Esophagus squamous epithelium (tissue), 5 donors: ENCODE results near the gene DENND2A. TPM values are rescaled to one million over a fixed set of nuclear protein-coding genes. Genes with fewer than 3 reads are reported as not detected.
A peak's percentile ranks its signal among the peaks of the same experiment; 100 is the strongest.

ENCODE experiments used
- DNase-seq: peaks from one replicate; lab custom pipeline; 2025; lab: John Stamatoyannopoulos, UW
- H3K27ac ChIP-seq, 4 donors: fragments of 200-600 bp; sonication (generic); one replicate each; pipeline ENCODE4 v1.5.1; 2016 to 2019; ENCODE audit warnings: mild to moderate bottlenecking in 1 of 4
- H3K27me3 ChIP-seq, 4 donors: fragments of 200-600 bp; sonication (generic); 1 replicate in 3 of 4; 2 replicates in 1 of 4; pipeline versions ENCODE4 v1.5.1 to v1.6.0; 2017 to 2021; ENCODE audit warnings: antibody characterized with exemption in 1 of 4
- H3K36me3 ChIP-seq, 3 donors: fragments of 200-600 bp; sonication (generic); one replicate each; pipeline ENCODE4 v1.5.1; 2016 to 2019
- H3K4me1 ChIP-seq, 3 donors: fragments of 200-600 bp; sonication (generic); one replicate each; pipeline ENCODE4 v1.5.1; 2017 to 2019
- H3K4me3 ChIP-seq, 4 donors: fragments of 200-600 bp; sonication (generic); 1 replicate in 3 of 4; 2 replicates in 1 of 4; pipeline ENCODE4 v1.5.1; 2016 to 2019; ENCODE audit warnings: mild to moderate bottlenecking in 2 of 4, moderate library complexity in 1 of 4
- H3K9me3 ChIP-seq, 3 donors: fragments of 200-600 bp; sonication (generic); one replicate each; pipeline ENCODE4 v1.5.1; 2016 to 2019
- CTCF ChIP-seq, 6 experiments: fragments of 450-650 bp in 4 of 6; fragments of 200-600 bp in 2 of 6; sonication (generic) in 2 of 6; IDR thresholded peaks; one replicate each; pipeline ENCODE4 v1.5.1; 2016 to 2019; ENCODE audit warnings: antibody characterized with exemption in 6 of 6, mild to moderate bottlenecking in 4 of 6, moderate library complexity in 4 of 6
- POLR2A ChIP-seq, 4 donors: fragments of 450-650 bp; IDR thresholded peaks; one replicate each; pipeline ENCODE4 v1.6.1; 2017; ENCODE audit warnings: antibody characterized with exemption in 4 of 4, mild to moderate bottlenecking in 4 of 4, moderate library complexity in 3 of 4
- WGBS, 2 donors: methylation state at CpG; one replicate each; pipeline ENCODE4 v1.1.5; 2018; 5-methylcytosine and 5-hydroxymethylcytosine counted together
- intact Hi-C: fragments of 100-400 bp; cut with DNase I; formaldehyde crosslinking; loops from one replicate; pipeline ENCODE4 v1.15.0; 2022
- total RNA-seq, 4 donors: library from RNA; depleted of rRNA; stranded (reverse); fragments of >200 nt; gene quantifications; one replicate each; pipeline ENCODE4 v1.1.0, GENCODE V29; 2016
- donor health status: DM: yes; HTN: yes; CAD: no.

DENND2A gene
- total RNA-seq, 4 donors from 2014 or later = 0.92 to 11.1 (median 1.9) TPM

GRCh38 chr7:140595468-140596092 lies 45.0 kb downstream of the DENND2A start:
- Histone ChIP-seq H3K4me1 (peaks cover 0 to 21% (median 0%) of the 10 kb centered on the region in 3 donors), H3K27me3 (no peaks in the 10 kb centered on the region), H3K9me3 (no peaks in the 10 kb centered on the region), H3K4me3 (no peak overlapping the region), H3K27ac (peak overlapping the region in 2 of 4 donors; percentile 7 to 19), H3K36me3 (no peaks in the 10 kb centered on the region)
- WGBS, 2 donors = 71 to 73% methylated on average over 13 to 15 of the region's 15 CpGs
- TF ChIP-seq CTCF (IDR thresholded peaks at IDR 0.05) (no peak), POLR2A (IDR thresholded peaks at IDR 0.05) (no peak)
- DNase-seq = no peak
- intact Hi-C loops = no loop called here

- 86 to 87% methylated on average over 13 of the region's 13 CpGs for WGBS, 2 donors
- H3K27ac ChIP-seq = no peak overlapping the region
- no peak for DNase-seq
Measured at GRCh38 chr7:140594131-140594691, 46.4 kb downstream of the DENND2A start.

GRCh38 chr7:140593672-140593982 lies 47.0 kb downstream of the DENND2A start:
- no peak for TF ChIP-seq CTCF (IDR thresholded peaks at IDR 0.05)
- TF ChIP-seq POLR2A (IDR thresholded peaks at IDR 0.05) = no peak
- no peaks in the 10 kb centered on the region for H3K9me3 ChIP-seq
- intact Hi-C loops = no loop called here
- H3K36me3 ChIP-seq = no peaks in the 10 kb centered on the region
- 74 to 87% methylated on average over 4 of the region's 4 CpGs for WGBS, 2 donors
- peaks cover 0 to 21% (median 0%) of the 10 kb centered on the region in 3 donors for H3K4me1 ChIP-seq
- DNase-seq = no peak
- H3K4me3 ChIP-seq = no peak overlapping the region
- no peaks in the 10 kb centered on the region for H3K27me3 ChIP-seq
- no peak overlapping the region for H3K27ac ChIP-seq

More at GRCh38 chr7:140594131-140594691, 46.4 kb downstream of the DENND2A start:
- TF ChIP-seq CTCF (IDR thresholded peaks at IDR 0.05) = no peak
- TF ChIP-seq POLR2A (IDR thresholded peaks at IDR 0.05) = no peak
- intact Hi-C loops = no loop called here
- H3K4me3 ChIP-seq = no peak overlapping the region
- H3K36me3 ChIP-seq = no peaks in the 10 kb centered on the region
- peaks cover 0 to 21% (median 0%) of the 10 kb centered on the region in 3 donors for H3K4me1 ChIP-seq
- H3K9me3 ChIP-seq = no peaks in the 10 kb centered on the region
- no peaks in the 10 kb centered on the region for H3K27me3 ChIP-seq

GRCh38 chr7:140592964-140593671 lies 47.5 kb downstream of the DENND2A start:
- intact Hi-C loops = no loop called here
- Histone ChIP-seq H3K4me3 (no peak overlapping the region), H3K36me3 (no peaks in the 10 kb centered on the region), H3K27me3 (no peaks in the 10 kb centered on the region), H3K9me3 (no peaks in the 10 kb centered on the region), H3K27ac (no peak overlapping the region), H3K4me1 (peaks cover 0 to 21% (median 0%) of the 10 kb centered on the region in 3 donors)
- 63 to 71% methylated on average over 9 of the region's 9 CpGs for WGBS, 2 donors
- no peak for TF ChIP-seq CTCF (IDR thresholded peaks at IDR 0.05)
- TF ChIP-seq POLR2A (IDR thresholded peaks at IDR 0.05) = no peak
- DNase-seq = no peak
